WTC11 (cell line): Measurements from ENCODE around the gene PRKCQ. TPM values are rescaled to one million over a fixed set of nuclear protein-coding genes. Genes with fewer than 3 reads are reported as not detected.
A peak's percentile ranks its signal among the peaks of the same experiment; 100 is the strongest.

Experiments
- ATAC-seq: fragments of 200-7000 bp; cut with Tn5 transposase; 2 replicates; pipeline ENCODE4 v1.10.0; 2021; ENCODE audit warnings: mild to moderate bottlenecking, moderate library complexity
- CTCF ChIA-PET: fragments of 300-600 bp; sonication (Branson Sonifier 250); formaldehyde crosslinking; loops from one replicate; lab custom pipeline; 2021; ENCODE audit warnings: antibody characterized with exemption; lab: Charles Lee
- POLR2A ChIA-PET: fragments of 350-600 bp; sonication (Branson Sonifier 250); formaldehyde crosslinking; loops from one replicate; lab custom pipeline; 2021; ENCODE audit warnings: antibody characterized with exemption; lab: Charles Lee
- DNase-seq: peaks from one replicate; pipeline ENCODE4 v3.0.0; 2021; ENCODE audit warnings: low spot score
- H3K27ac Mint-ChIP-seq: 2 replicates; pipeline ENCODE4 v1.8.0; 2021; ENCODE audit warnings: mixed read lengths
- H3K27me3 Mint-ChIP-seq: 2 replicates; pipeline ENCODE4 v1.8.0; 2021; ENCODE audit warnings: low read depth, mild to moderate bottlenecking, moderate library complexity, mixed read lengths
- H3K36me3 Mint-ChIP-seq: 2 replicates; pipeline ENCODE4 v1.8.0; 2021; ENCODE audit warnings: mixed read lengths
- H3K4me1 Mint-ChIP-seq: 2 replicates; pipeline ENCODE4 v1.8.0; 2022; ENCODE audit warnings: mixed read lengths
- H3K4me3 Mint-ChIP-seq: 2 replicates; pipeline ENCODE4 v1.8.0; 2021; ENCODE audit warnings: mild to moderate bottlenecking, moderate library complexity, mixed read lengths
- H3K9me3 Mint-ChIP-seq: 2 replicates; pipeline ENCODE4 v1.8.0; 2021; ENCODE audit warnings: mixed read lengths
- CBFB ChIP-seq: sonication (generic); formaldehyde crosslinking; IDR thresholded peaks from 2 replicates; pipeline ENCODE4 v1.8.1; 2022; ENCODE audit warnings: mild to moderate bottlenecking, low read depth, missing genetic modification reagents
- ETV6 ChIP-seq: sonication (generic); formaldehyde crosslinking; IDR thresholded peaks from 2 replicates; pipeline ENCODE4 v1.8.1; 2022; ENCODE audit warnings: mild to moderate bottlenecking, missing genetic modification reagents
- FOXP1 ChIP-seq: sonication (generic); formaldehyde crosslinking; IDR thresholded peaks from 2 replicates; pipeline ENCODE4 v1.8.0; 2022; ENCODE audit warnings: missing genetic modification reagents, mild to moderate bottlenecking, moderate library complexity, borderline replicate concordance
- GABPB1 ChIP-seq: sonication (generic); formaldehyde crosslinking; IDR thresholded peaks from 2 replicates; pipeline ENCODE4 v1.8.1; 2023; ENCODE audit warnings: mild to moderate bottlenecking, missing genetic modification reagents
- KAT7 ChIP-seq: sonication (generic); formaldehyde crosslinking; IDR thresholded peaks from 2 replicates; pipeline ENCODE4 v1.8.1; 2023; ENCODE audit warnings: missing genetic modification reagents, mild to moderate bottlenecking, borderline replicate concordance
- PRRX2 ChIP-seq: fragments of 250-450 bp; sonication (Bioruptor Pico); IDR thresholded peaks from 2 replicates; pipeline ENCODE4 v1.8.0; 2021; ENCODE audit warnings: mild to moderate bottlenecking
- SMAD3 ChIP-seq: sonication (generic); formaldehyde crosslinking; IDR thresholded peaks from 2 replicates; pipeline ENCODE4 v1.8.0; 2022; ENCODE audit warnings: missing genetic modification reagents, mild to moderate bottlenecking, borderline replicate concordance
- TP53 ChIP-seq: sonication (generic); formaldehyde crosslinking; IDR thresholded peaks from 2 replicates; pipeline ENCODE4 v1.8.1; 2023; ENCODE audit warnings: mild to moderate bottlenecking, missing genetic modification reagents
- ZBTB21 ChIP-seq: sonication (generic); formaldehyde crosslinking; IDR thresholded peaks from 2 replicates; pipeline ENCODE4 v1.8.1; 2023; ENCODE audit warnings: mild to moderate bottlenecking, missing genetic modification reagents, borderline replicate concordance
- ZNF423 ChIP-seq: fragments of 250-450 bp; sonication (Bioruptor Pico); IDR thresholded peaks from 2 replicates; pipeline ENCODE4 v2.1.2; 2022; ENCODE audit warnings: mild to moderate bottlenecking, moderate library complexity
- total RNA-seq: library from RNA; stranded (reverse); gene quantifications from 3 replicates; pipeline ENCODE4 v1.2.3, GENCODE V29; 2021
- TF ChIP-seq, protein P1 (sequence below): sonication (generic); formaldehyde crosslinking; IDR thresholded peaks from 2 replicates; pipeline ENCODE4 v1.8.1; 2023; ENCODE audit warnings: mild to moderate bottlenecking, missing genetic modification reagents, moderate library complexity
- TF ChIP-seq, protein P2 (sequence below): sonication (generic); formaldehyde crosslinking; IDR thresholded peaks from 2 replicates; pipeline ENCODE4 v1.8.1; 2022; ENCODE audit warnings: low read depth, mild to moderate bottlenecking, moderate library complexity, missing genetic modification reagents, borderline replicate concordance
- TF ChIP-seq, protein P3 (sequence below): sonication (generic); formaldehyde crosslinking; IDR thresholded peaks from 2 replicates; pipeline ENCODE4 v1.8.1; 2022; ENCODE audit warnings: missing genetic modification reagents, borderline replicate concordance
- TF ChIP-seq, protein P4 (sequence below): sonication (generic); formaldehyde crosslinking; IDR thresholded peaks from 2 replicates; pipeline ENCODE4 v1.8.1; 2023; ENCODE audit warnings: mild to moderate bottlenecking, moderate library complexity, missing genetic modification reagents
- TF ChIP-seq, protein P5 (sequence below): fragments of 250-450 bp; sonication (Bioruptor Pico); IDR thresholded peaks from 2 replicates; pipeline ENCODE4 v1.9.0; 2021; ENCODE audit warnings: mild to moderate bottlenecking
- TF ChIP-seq, protein P6 (sequence below): sonication (generic); formaldehyde crosslinking; IDR thresholded peaks from 2 replicates; pipeline ENCODE4 v1.8.0; 2022; ENCODE audit warnings: mild to moderate bottlenecking, missing genetic modification reagents
- TF ChIP-seq, protein P7 (sequence below): fragments of 250-450 bp; sonication (Bioruptor Pico); IDR thresholded peaks from 2 replicates; pipeline ENCODE4 v1.9.0; 2021; ENCODE audit warnings: moderate library complexity, mild to moderate bottlenecking, inconsistent platforms, borderline replicate concordance
- TF ChIP-seq, protein P8 (sequence below): sonication (generic); formaldehyde crosslinking; IDR thresholded peaks from 2 replicates; pipeline ENCODE4 v1.8.0; 2022; ENCODE audit warnings: mild to moderate bottlenecking, missing genetic modification reagents
- TF ChIP-seq, protein P9 (sequence below): sonication (generic); formaldehyde crosslinking; IDR thresholded peaks from 2 replicates; pipeline ENCODE4 v1.8.1; 2023; ENCODE audit warnings: mild to moderate bottlenecking, missing genetic modification reagents
- TF ChIP-seq, protein P10 (sequence below): fragments of 200-600 bp; IDR thresholded peaks from 2 replicates; pipeline ENCODE4 v1.8.0; 2022; ENCODE audit warnings: antibody characterized with exemption

The PRKCQ gene
- total RNA-seq, 1 experiment from 2014 or later, result 8.7 TPM

DNA sequence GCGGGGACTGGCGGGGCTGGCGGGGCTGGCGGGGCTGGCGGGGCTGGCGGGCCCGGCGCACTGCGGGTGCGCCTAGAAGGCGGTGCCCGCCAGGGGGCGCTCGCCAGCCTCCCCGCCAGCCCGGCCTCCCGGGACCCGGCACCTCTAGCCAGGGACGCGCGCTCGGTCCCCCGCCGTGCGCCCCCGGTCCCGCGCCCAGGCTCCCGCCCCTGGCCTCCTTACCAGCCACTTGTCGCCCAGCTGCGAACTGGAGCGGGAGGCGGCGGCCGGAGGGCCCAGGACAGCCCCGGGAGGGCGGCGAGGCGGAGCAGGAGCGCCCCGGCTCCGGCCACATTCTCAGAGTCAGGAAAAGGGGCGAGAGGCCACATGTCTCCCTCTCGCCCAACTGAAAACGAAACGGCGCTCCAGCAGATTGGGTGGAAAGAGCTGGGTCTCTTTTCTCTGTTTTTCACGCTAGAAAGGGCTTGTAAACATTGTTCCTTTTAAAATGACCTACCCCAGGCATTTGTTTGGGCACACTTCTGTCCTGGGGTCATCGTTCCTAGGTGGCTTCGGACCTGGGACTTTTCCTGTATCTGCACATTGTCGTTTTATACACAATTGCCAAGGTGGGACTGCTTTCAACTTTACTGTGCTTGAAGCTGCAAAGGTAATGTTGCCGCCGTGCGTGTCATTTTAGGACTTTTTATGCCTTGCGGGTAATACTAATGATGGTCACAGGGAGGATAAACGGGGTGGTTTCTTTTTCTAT is 378 bp upstream of the PRKCQ start:
- H3K36me3 Mint-ChIP-seq, result peaks cover 22% of the 10 kb centered on the region
- H3K27ac Mint-ChIP-seq, result peak overlapping the region; percentile 58
- H3K4me1 Mint-ChIP-seq, result peaks cover 35% of the 10 kb centered on the region
- DNase-seq, result peak; percentile 81
- peak; percentile 74 for ATAC-seq
- no peaks in the 10 kb centered on the region for H3K9me3 Mint-ChIP-seq
- POLR2A ChIA-PET, result interaction anchor here (0.5 kb wide), 1 partner anchor 599 kb away, joined by 3 read pairs; no protein-coding TSS in a partner anchor
- H3K4me3 Mint-ChIP-seq, result peak overlapping the region; percentile 85
- H3K27me3 Mint-ChIP-seq, result peaks cover 5% of the 10 kb centered on the region
- CTCF ChIA-PET, result interaction anchor here (0.6 to 3.4 kb wide), 28 partner anchors 9 to 385 kb away, joined by 3 to 37 read pairs (median 4); partner anchors contain the start of gene PFKFB3
- 0 out of 2 replicates have a peak, but pooled peaks have one; percentile 26 for TF ChIP-seq ZBTB21
- no peak for TF ChIP-seq GABPB1 (CRISPR knock-in tag)
- TF ChIP-seq ZNF423 (CRISPR knock-in tag), result peak; percentile 86
- TF ChIP-seq, protein P1, sequence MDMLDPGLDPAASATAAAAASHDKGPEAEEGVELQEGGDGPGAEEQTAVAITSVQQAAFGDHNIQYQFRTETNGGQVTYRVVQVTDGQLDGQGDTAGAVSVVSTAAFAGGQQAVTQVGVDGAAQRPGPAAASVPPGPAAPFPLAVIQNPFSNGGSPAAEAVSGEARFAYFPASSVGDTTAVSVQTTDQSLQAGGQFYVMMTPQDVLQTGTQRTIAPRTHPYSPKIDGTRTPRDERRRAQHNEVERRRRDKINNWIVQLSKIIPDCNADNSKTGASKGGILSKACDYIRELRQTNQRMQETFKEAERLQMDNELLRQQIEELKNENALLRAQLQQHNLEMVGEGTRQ, result 0 out of 2 replicates have a peak, but pooled peaks have one; percentile 35
- TF ChIP-seq, protein P2, sequence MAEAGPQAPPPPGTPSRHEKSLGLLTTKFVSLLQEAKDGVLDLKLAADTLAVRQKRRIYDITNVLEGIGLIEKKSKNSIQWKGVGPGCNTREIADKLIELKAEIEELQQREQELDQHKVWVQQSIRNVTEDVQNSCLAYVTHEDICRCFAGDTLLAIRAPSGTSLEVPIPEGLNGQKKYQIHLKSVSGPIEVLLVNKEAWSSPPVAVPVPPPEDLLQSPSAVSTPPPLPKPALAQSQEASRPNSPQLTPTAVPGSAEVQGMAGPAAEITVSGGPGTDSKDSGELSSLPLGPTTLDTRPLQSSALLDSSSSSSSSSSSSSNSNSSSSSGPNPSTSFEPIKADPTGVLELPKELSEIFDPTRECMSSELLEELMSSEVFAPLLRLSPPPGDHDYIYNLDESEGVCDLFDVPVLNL (CRISPR knock-in tag), result no peak
- TF ChIP-seq, protein P3, sequence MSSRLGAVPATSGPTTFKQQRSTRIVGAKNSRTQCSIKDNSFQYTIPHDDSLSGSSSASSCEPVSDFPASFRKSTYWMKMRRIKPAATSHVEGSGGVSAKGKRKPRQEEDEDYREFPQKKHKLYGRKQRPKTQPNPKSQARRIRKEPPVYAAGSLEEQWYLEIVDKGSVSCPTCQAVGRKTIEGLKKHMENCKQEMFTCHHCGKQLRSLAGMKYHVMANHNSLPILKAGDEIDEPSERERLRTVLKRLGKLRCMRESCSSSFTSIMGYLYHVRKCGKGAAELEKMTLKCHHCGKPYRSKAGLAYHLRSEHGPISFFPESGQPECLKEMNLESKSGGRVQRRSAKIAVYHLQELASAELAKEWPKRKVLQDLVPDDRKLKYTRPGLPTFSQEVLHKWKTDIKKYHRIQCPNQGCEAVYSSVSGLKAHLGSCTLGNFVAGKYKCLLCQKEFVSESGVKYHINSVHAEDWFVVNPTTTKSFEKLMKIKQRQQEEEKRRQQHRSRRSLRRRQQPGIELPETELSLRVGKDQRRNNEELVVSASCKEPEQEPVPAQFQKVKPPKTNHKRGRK (CRISPR knock-in tag), result no peak
- TF ChIP-seq PRRX2 (CRISPR knock-in tag), result no peak
- TF ChIP-seq ETV6 (CRISPR knock-in tag), result peak; percentile 39; the same call in 1 of the 2 replicates
- TF ChIP-seq, protein P4, sequence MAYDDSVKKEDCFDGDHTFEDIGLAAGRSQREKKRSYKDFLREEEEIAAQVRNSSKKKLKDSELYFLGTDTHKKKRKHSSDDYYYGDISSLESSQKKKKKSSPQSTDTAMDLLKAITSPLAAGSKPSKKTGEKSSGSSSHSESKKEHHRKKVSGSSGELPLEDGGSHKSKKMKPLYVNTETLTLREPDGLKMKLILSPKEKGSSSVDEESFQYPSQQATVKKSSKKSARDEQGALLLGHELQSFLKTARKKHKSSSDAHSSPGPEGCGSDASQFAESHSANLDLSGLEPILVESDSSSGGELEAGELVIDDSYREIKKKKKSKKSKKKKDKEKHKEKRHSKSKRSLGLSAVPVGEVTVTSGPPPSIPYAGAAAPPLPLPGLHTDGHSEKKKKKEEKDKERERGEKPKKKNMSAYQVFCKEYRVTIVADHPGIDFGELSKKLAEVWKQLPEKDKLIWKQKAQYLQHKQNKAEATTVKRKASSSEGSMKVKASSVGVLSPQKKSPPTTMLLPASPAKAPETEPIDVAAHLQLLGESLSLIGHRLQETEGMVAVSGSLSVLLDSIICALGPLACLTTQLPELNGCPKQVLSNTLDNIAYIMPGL (CRISPR knock-in tag), result peak; percentile 86
- peak; percentile 75; the same call in 1 of the 2 replicates for TF ChIP-seq FOXP1
- no peak for TF ChIP-seq CBFB
- TF ChIP-seq, protein P5, sequence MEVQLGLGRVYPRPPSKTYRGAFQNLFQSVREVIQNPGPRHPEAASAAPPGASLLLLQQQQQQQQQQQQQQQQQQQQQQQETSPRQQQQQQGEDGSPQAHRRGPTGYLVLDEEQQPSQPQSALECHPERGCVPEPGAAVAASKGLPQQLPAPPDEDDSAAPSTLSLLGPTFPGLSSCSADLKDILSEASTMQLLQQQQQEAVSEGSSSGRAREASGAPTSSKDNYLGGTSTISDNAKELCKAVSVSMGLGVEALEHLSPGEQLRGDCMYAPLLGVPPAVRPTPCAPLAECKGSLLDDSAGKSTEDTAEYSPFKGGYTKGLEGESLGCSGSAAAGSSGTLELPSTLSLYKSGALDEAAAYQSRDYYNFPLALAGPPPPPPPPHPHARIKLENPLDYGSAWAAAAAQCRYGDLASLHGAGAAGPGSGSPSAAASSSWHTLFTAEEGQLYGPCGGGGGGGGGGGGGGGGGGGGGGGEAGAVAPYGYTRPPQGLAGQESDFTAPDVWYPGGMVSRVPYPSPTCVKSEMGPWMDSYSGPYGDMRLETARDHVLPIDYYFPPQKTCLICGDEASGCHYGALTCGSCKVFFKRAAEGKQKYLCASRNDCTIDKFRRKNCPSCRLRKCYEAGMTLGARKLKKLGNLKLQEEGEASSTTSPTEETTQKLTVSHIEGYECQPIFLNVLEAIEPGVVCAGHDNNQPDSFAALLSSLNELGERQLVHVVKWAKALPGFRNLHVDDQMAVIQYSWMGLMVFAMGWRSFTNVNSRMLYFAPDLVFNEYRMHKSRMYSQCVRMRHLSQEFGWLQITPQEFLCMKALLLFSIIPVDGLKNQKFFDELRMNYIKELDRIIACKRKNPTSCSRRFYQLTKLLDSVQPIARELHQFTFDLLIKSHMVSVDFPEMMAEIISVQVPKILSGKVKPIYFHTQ (CRISPR knock-in tag), result no peak
- TF ChIP-seq, protein P6, sequence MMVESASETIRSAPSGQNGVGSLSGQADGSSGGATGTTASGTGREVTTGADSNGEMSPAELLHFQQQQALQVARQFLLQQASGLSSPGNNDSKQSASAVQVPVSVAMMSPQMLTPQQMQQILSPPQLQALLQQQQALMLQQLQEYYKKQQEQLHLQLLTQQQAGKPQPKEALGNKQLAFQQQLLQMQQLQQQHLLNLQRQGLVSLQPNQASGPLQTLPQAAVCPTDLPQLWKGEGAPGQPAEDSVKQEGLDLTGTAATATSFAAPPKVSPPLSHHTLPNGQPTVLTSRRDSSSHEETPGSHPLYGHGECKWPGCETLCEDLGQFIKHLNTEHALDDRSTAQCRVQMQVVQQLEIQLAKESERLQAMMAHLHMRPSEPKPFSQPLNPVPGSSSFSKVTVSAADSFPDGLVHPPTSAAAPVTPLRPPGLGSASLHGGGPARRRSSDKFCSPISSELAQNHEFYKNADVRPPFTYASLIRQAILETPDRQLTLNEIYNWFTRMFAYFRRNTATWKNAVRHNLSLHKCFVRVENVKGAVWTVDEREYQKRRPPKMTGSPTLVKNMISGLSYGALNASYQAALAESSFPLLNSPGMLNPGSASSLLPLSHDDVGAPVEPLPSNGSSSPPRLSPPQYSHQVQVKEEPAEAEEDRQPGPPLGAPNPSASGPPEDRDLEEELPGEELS (CRISPR knock-in tag), result peak; percentile 18; the same call in 1 of the 2 replicates
- TF ChIP-seq, protein P7, sequence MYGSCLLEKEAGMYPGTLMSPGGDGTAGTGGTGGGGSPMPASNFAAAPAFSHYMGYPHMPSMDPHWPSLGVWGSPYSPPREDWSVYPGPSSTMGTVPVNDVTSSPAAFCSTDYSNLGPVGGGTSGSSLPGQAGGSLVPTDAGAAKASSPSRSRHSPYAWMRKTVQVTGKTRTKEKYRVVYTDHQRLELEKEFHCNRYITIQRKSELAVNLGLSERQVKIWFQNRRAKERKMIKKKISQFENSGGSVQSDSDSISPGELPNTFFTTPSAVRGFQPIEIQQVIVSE (CRISPR knock-in tag), result no peak
- TF ChIP-seq SMAD3, result 0 out of 2 replicates have a peak, but pooled peaks have one; percentile 67
- 0 out of 2 replicates have a peak, but pooled peaks have one; percentile 40 for TF ChIP-seq KAT7 (CRISPR knock-in tag)
- TF ChIP-seq, protein P8, sequence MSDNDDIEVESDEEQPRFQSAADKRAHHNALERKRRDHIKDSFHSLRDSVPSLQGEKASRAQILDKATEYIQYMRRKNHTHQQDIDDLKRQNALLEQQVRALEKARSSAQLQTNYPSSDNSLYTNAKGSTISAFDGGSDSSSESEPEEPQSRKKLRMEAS (CRISPR knock-in tag), result peak; percentile 59; the same call in 1 of the 2 replicates
- TF ChIP-seq TP53 (CRISPR knock-in tag), result peak; percentile 75; the same call in 1 of the 2 replicates
- TF ChIP-seq, protein P9, sequence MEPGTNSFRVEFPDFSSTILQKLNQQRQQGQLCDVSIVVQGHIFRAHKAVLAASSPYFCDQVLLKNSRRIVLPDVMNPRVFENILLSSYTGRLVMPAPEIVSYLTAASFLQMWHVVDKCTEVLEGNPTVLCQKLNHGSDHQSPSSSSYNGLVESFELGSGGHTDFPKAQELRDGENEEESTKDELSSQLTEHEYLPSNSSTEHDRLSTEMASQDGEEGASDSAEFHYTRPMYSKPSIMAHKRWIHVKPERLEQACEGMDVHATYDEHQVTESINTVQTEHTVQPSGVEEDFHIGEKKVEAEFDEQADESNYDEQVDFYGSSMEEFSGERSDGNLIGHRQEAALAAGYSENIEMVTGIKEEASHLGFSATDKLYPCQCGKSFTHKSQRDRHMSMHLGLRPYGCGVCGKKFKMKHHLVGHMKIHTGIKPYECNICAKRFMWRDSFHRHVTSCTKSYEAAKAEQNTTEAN (CRISPR knock-in tag), result no peak
- TF ChIP-seq, protein P10, sequence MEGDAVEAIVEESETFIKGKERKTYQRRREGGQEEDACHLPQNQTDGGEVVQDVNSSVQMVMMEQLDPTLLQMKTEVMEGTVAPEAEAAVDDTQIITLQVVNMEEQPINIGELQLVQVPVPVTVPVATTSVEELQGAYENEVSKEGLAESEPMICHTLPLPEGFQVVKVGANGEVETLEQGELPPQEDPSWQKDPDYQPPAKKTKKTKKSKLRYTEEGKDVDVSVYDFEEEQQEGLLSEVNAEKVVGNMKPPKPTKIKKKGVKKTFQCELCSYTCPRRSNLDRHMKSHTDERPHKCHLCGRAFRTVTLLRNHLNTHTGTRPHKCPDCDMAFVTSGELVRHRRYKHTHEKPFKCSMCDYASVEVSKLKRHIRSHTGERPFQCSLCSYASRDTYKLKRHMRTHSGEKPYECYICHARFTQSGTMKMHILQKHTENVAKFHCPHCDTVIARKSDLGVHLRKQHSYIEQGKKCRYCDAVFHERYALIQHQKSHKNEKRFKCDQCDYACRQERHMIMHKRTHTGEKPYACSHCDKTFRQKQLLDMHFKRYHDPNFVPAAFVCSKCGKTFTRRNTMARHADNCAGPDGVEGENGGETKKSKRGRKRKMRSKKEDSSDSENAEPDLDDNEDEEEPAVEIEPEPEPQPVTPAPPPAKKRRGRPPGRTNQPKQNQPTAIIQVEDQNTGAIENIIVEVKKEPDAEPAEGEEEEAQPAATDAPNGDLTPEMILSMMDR, result peak; percentile 76
